Transverse colon (tissue), 4 donors: ENCODE results near the gene TRHDE. TPM values are rescaled to one million over a fixed set of nuclear protein-coding genes. Genes with fewer than 3 reads are reported as not detected.

Source experiments
- DNase-seq: peaks from one replicate; pipeline ENCODE4 v3.0.0-alpha.2; 2019
- H3K27ac ChIP-seq, 4 donors: fragments of 200-600 bp; sonication (generic); 2 replicates each; pipeline ENCODE4 v1.5.1; 2016 to 2018; ENCODE audit warnings: inconsistent platforms in 4 of 4
- H3K27me3 ChIP-seq: fragments of 200-600 bp; sonication (generic); 2 replicates; pipeline ENCODE4 v1.5.1; 2017; ENCODE audit warnings: inconsistent platforms
- H3K36me3 ChIP-seq, 4 donors: fragments of 200-600 bp; sonication (generic); 2 replicates each; pipeline ENCODE4 v1.5.1; 2017 to 2019; ENCODE audit warnings: inconsistent platforms in 4 of 4
- H3K4me1 ChIP-seq, 4 donors: fragments of 200-600 bp; sonication (generic); 2 replicates each; pipeline ENCODE4 v1.5.1; 2017 to 2020; ENCODE audit warnings: inconsistent platforms in 4 of 4
- H3K4me3 ChIP-seq, 4 donors: fragments of 200-600 bp; sonication (generic); 1 replicate in 1 of 4; 2 replicates in 3 of 4; pipeline versions ENCODE4 v1.5.1 to v1.6.1; 2017 to 2019; ENCODE audit warnings: inconsistent platforms in 4 of 4
- H3K9me3 ChIP-seq, 2 donors: fragments of 200-600 bp; sonication (generic); 2 replicates each; pipeline ENCODE4 v1.5.1; 2017 to 2019; ENCODE audit warnings: inconsistent platforms in 2 of 2
- EP300 ChIP-seq: sonication (generic); formaldehyde crosslinking; IDR thresholded peaks from one replicate; pipeline ENCODE4 v1.6.1; 2017; ENCODE audit warnings: antibody characterized with exemption, low read depth
- POLR2A ChIP-seq: fragments of 450-650 bp; IDR thresholded peaks from one replicate; pipeline ENCODE4 v1.6.1; 2016; ENCODE audit warnings: antibody characterized with exemption, mild to moderate bottlenecking, moderate library complexity
- POLR2AphosphoS5 ChIP-seq, 3 donors: sonication (generic); formaldehyde crosslinking; IDR thresholded peaks; one replicate each; pipeline ENCODE4 v1.6.1; 2016; ENCODE audit warnings: antibody characterized with exemption in 3 of 3
- WGBS, 2 donors: methylation state at CpG; one replicate each; pipeline ENCODE4 v1.1.5; 2018; ENCODE audit warnings: low coverage in 1 of 2; 5-methylcytosine and 5-hydroxymethylcytosine counted together
- in situ Hi-C, 4 donors: fragments of 200-750 bp; cut with MboI; loops; one replicate each; pipeline versions ENCODE4 v1.15.0 to v1.15.1; 2017; ENCODE audit warnings: low sequenced_read_pairs in 3 of 4, low pct_ligation_motif_present in 1 of 4, low pct_unique_long_range_greater_than_20kb in 1 of 4
- intact Hi-C: fragments of 100-400 bp; cut with DNase I; formaldehyde crosslinking; loops from one replicate; pipeline ENCODE4 v1.15.1; 2023; ENCODE audit warnings: low total_unique reads
- total RNA-seq, 4 donors: library from RNA; depleted of rRNA; stranded (reverse); fragments of >200 nt; gene quantifications; one replicate each; pipeline ENCODE4 v1.1.0, GENCODE V29; 2016
- TF ChIP-seq, protein P1 (sequence below), 5 experiments: fragments of 200-600 bp in 3 of 5; fragments of 450-650 bp in 2 of 5; sonication (generic) in 3 of 5; IDR thresholded peaks; 1 replicate in 2 of 5; 2 replicates in 3 of 5; pipeline ENCODE4 v1.5.1; 2016 to 2017; ENCODE audit warnings: antibody characterized with exemption in 5 of 5, inconsistent platforms in 3 of 5, mild to moderate bottlenecking in 2 of 5, moderate library complexity in 1 of 5

Gene TRHDE
- total RNA-seq, 4 donors from 2014 or later: 2.4 to 18.7 (median 9.0) TPM

DNA sequence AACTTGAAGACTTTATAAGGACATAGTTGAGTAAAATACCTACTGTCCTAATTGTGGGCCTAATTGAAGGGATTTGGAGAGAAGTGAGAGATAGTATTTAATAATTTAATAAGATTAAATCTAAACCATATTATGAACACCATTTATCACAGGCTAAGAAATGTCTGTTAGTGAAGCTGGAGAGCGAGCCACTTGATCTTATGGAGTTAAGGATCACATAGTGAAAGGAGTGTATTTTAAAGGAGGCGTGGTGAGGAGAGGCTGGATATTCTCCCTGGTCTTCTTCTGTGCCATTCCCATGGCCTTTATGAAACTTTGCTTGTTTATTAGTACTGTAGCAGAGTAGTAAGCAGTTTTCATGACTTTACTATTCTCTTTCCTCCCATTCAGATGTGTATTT, 172.4 kb downstream of the TRHDE start:
- in situ Hi-C loops (no loop called here), intact Hi-C loops (no loop called here)
- no peak overlapping the region for H3K27ac ChIP-seq
- 84 to 88% methylated on average over 2 of the region's 2 CpGs for WGBS, 2 donors
- no peaks in the 10 kb centered on the region for H3K4me1 ChIP-seq
- H3K36me3 ChIP-seq: no peaks in the 10 kb centered on the region
- no peak overlapping the region for H3K4me3 ChIP-seq
- TF ChIP-seq POLR2A (no peak), EP300 (no peak), POLR2AphosphoS5 (IDR thresholded peaks at IDR 0.05) (no peak)
- TF ChIP-seq, protein P1, sequence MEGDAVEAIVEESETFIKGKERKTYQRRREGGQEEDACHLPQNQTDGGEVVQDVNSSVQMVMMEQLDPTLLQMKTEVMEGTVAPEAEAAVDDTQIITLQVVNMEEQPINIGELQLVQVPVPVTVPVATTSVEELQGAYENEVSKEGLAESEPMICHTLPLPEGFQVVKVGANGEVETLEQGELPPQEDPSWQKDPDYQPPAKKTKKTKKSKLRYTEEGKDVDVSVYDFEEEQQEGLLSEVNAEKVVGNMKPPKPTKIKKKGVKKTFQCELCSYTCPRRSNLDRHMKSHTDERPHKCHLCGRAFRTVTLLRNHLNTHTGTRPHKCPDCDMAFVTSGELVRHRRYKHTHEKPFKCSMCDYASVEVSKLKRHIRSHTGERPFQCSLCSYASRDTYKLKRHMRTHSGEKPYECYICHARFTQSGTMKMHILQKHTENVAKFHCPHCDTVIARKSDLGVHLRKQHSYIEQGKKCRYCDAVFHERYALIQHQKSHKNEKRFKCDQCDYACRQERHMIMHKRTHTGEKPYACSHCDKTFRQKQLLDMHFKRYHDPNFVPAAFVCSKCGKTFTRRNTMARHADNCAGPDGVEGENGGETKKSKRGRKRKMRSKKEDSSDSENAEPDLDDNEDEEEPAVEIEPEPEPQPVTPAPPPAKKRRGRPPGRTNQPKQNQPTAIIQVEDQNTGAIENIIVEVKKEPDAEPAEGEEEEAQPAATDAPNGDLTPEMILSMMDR (IDR thresholded peaks at IDR 0.05): no peak
- no peaks in the 10 kb centered on the region for H3K9me3 ChIP-seq
- no peaks in the 10 kb centered on the region for H3K27me3 ChIP-seq
- DNase-seq: no peak

- Histone ChIP-seq H3K36me3 (no peaks in the 10 kb centered on the region), H3K9me3 (no peaks in the 10 kb centered on the region), H3K27ac (no peak overlapping the region), H3K4me3 (no peak overlapping the region), H3K4me1 (no peaks in the 10 kb centered on the region), H3K27me3 (no peaks in the 10 kb centered on the region)
- in situ Hi-C loops (no loop called here), intact Hi-C loops (no loop called here)
- 91 to 100% methylated on average over 1 of the region's 1 CpG for WGBS, 2 donors
- no peak for DNase-seq
- TF ChIP-seq POLR2A: no peak
- TF ChIP-seq POLR2AphosphoS5 (IDR thresholded peaks at IDR 0.05): no peak
These were observed 175.9 kb downstream of the TRHDE start for GRCh38 chr12:72448089-72448488.

- H3K27me3 ChIP-seq: no peaks in the 10 kb centered on the region
- no peak for TF ChIP-seq EP300
- no peak for TF ChIP-seq POLR2AphosphoS5 (IDR thresholded peaks at IDR 0.05)
- TF ChIP-seq POLR2A: no peak
- TF ChIP-seq, protein P1 (IDR thresholded peaks at IDR 0.05): no peak
- no peak for DNase-seq
- intact Hi-C loops (no loop called here), in situ Hi-C loops (no loop called here)
- H3K4me3 ChIP-seq: no peak overlapping the region
- peaks cover 0 to 5% of the 10 kb centered on the region in 2 donors for H3K9me3 ChIP-seq
- H3K27ac ChIP-seq: no peak overlapping the region
- no peaks in the 10 kb centered on the region for H3K4me1 ChIP-seq
- 63 to 72% methylated on average over 2 of the region's 2 CpGs for WGBS, 2 donors
- H3K36me3 ChIP-seq: no peaks in the 10 kb centered on the region
These were observed 176.6 kb downstream of the TRHDE start for GRCh38 chr12:72448805-72449204.

- intact Hi-C loops (no loop called here), in situ Hi-C loops (no loop called here)
- no peak overlapping the region for H3K4me3 ChIP-seq
- H3K4me1 ChIP-seq: no peaks in the 10 kb centered on the region
- H3K27me3 ChIP-seq: no peaks in the 10 kb centered on the region
- no peak for DNase-seq
- H3K36me3 ChIP-seq: no peaks in the 10 kb centered on the region
- H3K9me3 ChIP-seq: peaks cover 0 to 5% of the 10 kb centered on the region in 2 donors
- TF ChIP-seq POLR2A: no peak
- no peak for TF ChIP-seq EP300
- TF ChIP-seq, protein P1 (IDR thresholded peaks at IDR 0.05): no peak
- TF ChIP-seq POLR2AphosphoS5 (IDR thresholded peaks at IDR 0.05): no peak
- no peak overlapping the region for H3K27ac ChIP-seq
These were observed 180.9 kb downstream of the TRHDE start for GRCh38 chr12:72453066-72453465.

DNA sequence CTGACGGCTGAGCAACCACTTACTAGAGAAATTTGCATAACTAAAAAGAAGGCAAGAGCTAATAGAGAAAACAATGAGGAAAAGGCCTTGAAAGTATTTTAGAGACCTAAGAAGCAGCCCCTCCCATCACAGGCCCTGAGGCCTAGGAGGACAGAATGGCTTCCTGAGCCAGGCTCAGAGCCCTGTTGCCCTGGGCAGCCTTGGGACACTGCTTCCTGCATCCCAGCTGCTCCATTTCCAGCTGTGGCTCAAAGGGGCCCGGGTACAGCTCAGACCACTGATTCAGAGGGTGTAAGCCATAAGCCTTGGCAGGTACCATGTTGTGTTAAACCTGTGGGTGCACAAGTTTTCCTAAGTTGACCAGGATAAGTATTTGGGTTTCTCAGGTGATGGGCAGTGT, 181.4 kb downstream of the TRHDE start:
- in situ Hi-C loops (no loop called here), intact Hi-C loops (no loop called here)
- no peak for DNase-seq
- H3K27me3 ChIP-seq: no peaks in the 10 kb centered on the region
- H3K4me1 ChIP-seq: no peaks in the 10 kb centered on the region
- peaks cover 0 to 5% of the 10 kb centered on the region in 2 donors for H3K9me3 ChIP-seq
- TF ChIP-seq EP300 (no peak), POLR2A (no peak), POLR2AphosphoS5 (IDR thresholded peaks at IDR 0.05) (no peak)
- TF ChIP-seq, protein P1 (IDR thresholded peaks at IDR 0.05): no peak
- H3K4me3 ChIP-seq: no peak overlapping the region
- no peak overlapping the region for H3K27ac ChIP-seq
- no peaks in the 10 kb centered on the region for H3K36me3 ChIP-seq
- WGBS, 2 donors: 71 to 84% methylated on average over 2 of the region's 2 CpGs
